ENCODE data around the gene NIPSNAP2.

NIPSNAP2 gene

GRCh38 chr7:55963584-55964168, 709 bp upstream of the NIPSNAP2 start:
- H3K9ac ChIP-seq (ENCODE audit: low read length) = no peak overlapping the region

GRCh38 chr7:55965100-55965470, 700 bp downstream of the NIPSNAP2 start:
- H3K4me3 ChIP-seq (ENCODE audit: low read length) = peak overlapping the region; percentile 90
- peaks cover 12% of the 10 kb centered on the region for H3K4me1 ChIP-seq (ENCODE audit: control insufficient read depth, insufficient read depth, low read length)
- no peaks in the 10 kb centered on the region for H3K36me3 ChIP-seq (ENCODE audit: control insufficient read depth, insufficient read depth, low read length)
- H3K27ac ChIP-seq (ENCODE audit: low read depth, low read length) = peak overlapping the region; percentile 91
- peak overlapping the region; percentile 97 for H3K9ac ChIP-seq (ENCODE audit: low read length)
- no peaks in the 10 kb centered on the region for H3K27me3 ChIP-seq (ENCODE audit: control insufficient read depth, insufficient read depth, low read length)

More at GRCh38 chr7:55963584-55964168, 709 bp upstream of the NIPSNAP2 start:
- peaks cover 12% of the 10 kb centered on the region for H3K4me1 ChIP-seq (ENCODE audit: control insufficient read depth, insufficient read depth, low read length)
- peak overlapping the region; percentile 65 for H3K4me3 ChIP-seq (ENCODE audit: low read length)
- H3K27ac ChIP-seq (ENCODE audit: low read depth, low read length) = peak overlapping the region; percentile 78
- H3K36me3 ChIP-seq (ENCODE audit: control insufficient read depth, insufficient read depth, low read length) = no peaks in the 10 kb centered on the region
- H3K27me3 ChIP-seq (ENCODE audit: control insufficient read depth, insufficient read depth, low read length) = no peaks in the 10 kb centered on the region

GRCh38 chr7:55965805-55966421, 1.5 kb downstream of the NIPSNAP2 start:
- peaks cover 12% of the 10 kb centered on the region for H3K4me1 ChIP-seq (ENCODE audit: control insufficient read depth, insufficient read depth, low read length)
- H3K27me3 ChIP-seq (ENCODE audit: control insufficient read depth, insufficient read depth, low read length) = no peaks in the 10 kb centered on the region
- no peak overlapping the region for H3K9ac ChIP-seq (ENCODE audit: low read length)
- no peaks in the 10 kb centered on the region for H3K36me3 ChIP-seq (ENCODE audit: control insufficient read depth, insufficient read depth, low read length)
- H3K27ac ChIP-seq (ENCODE audit: low read depth, low read length) = peak overlapping the region; percentile 18
- H3K4me3 ChIP-seq (ENCODE audit: low read length) = no peak overlapping the region

- Histone ChIP-seq H3K27me3 (ENCODE audit: control insufficient read depth, insufficient read depth, low read length) (no peaks in the 10 kb centered on the region), H3K4me1 (ENCODE audit: control insufficient read depth, insufficient read depth, low read length) (peaks cover 12% of the 10 kb centered on the region), H3K27ac (ENCODE audit: low read depth, low read length) (no peak overlapping the region), H3K4me3 (ENCODE audit: low read length) (no peak overlapping the region), H3K36me3 (ENCODE audit: control insufficient read depth, insufficient read depth, low read length) (no peaks in the 10 kb centered on the region), H3K9ac (ENCODE audit: low read length) (no peak overlapping the region)
Observed at GRCh38 chr7:55966851-55967250, 2.5 kb downstream of the NIPSNAP2 start.

- no peak overlapping the region for H3K9ac ChIP-seq (ENCODE audit: low read length)
- H3K27ac ChIP-seq (ENCODE audit: low read depth, low read length) = no peak overlapping the region
- no peaks in the 10 kb centered on the region for H3K36me3 ChIP-seq (ENCODE audit: control insufficient read depth, insufficient read depth, low read length)
- H3K4me3 ChIP-seq (ENCODE audit: low read length) = no peak overlapping the region
- H3K27me3 ChIP-seq (ENCODE audit: control insufficient read depth, insufficient read depth, low read length) = no peaks in the 10 kb centered on the region
- peaks cover 7% of the 10 kb centered on the region for H3K4me1 ChIP-seq (ENCODE audit: control insufficient read depth, insufficient read depth, low read length)
Observed at GRCh38 chr7:55969391-55969790, 5.0 kb downstream of the NIPSNAP2 start.

- no peaks in the 10 kb centered on the region for H3K36me3 ChIP-seq (ENCODE audit: control insufficient read depth, insufficient read depth, low read length)
- H3K27ac ChIP-seq (ENCODE audit: low read depth, low read length) = no peak overlapping the region
Observed at GRCh38 chr7:55970561-55970960, 6.2 kb downstream of the NIPSNAP2 start.

GRCh38 chr7:55970978-55971377, 6.6 kb downstream of the NIPSNAP2 start:
- H3K27ac ChIP-seq (ENCODE audit: low read depth, low read length) = no peak overlapping the region
- no peaks in the 10 kb centered on the region for H3K27me3 ChIP-seq (ENCODE audit: control insufficient read depth, insufficient read depth, low read length)
- no peak overlapping the region for H3K9ac ChIP-seq (ENCODE audit: low read length)
- H3K4me1 ChIP-seq (ENCODE audit: control insufficient read depth, insufficient read depth, low read length) = peaks cover 4% of the 10 kb centered on the region
- H3K36me3 ChIP-seq (ENCODE audit: control insufficient read depth, insufficient read depth, low read length) = no peaks in the 10 kb centered on the region
- H3K4me3 ChIP-seq (ENCODE audit: low read length) = no peak overlapping the region

More at GRCh38 chr7:55970561-55970960, 6.2 kb downstream of the NIPSNAP2 start:
- Histone ChIP-seq H3K4me3 (ENCODE audit: low read length) (no peak overlapping the region), H3K9ac (ENCODE audit: low read length) (no peak overlapping the region), H3K27me3 (ENCODE audit: control insufficient read depth, insufficient read depth, low read length) (no peaks in the 10 kb centered on the region), H3K4me1 (ENCODE audit: control insufficient read depth, insufficient read depth, low read length) (peaks cover 4% of the 10 kb centered on the region)

GRCh38 chr7:55973747-55974250, 9.4 kb downstream of the NIPSNAP2 start:
- H3K4me1 ChIP-seq (ENCODE audit: control insufficient read depth, insufficient read depth, low read length) = peaks cover 11% of the 10 kb centered on the region
- H3K36me3 ChIP-seq (ENCODE audit: control insufficient read depth, insufficient read depth, low read length) = peaks cover 2% of the 10 kb centered on the region
- H3K27me3 ChIP-seq (ENCODE audit: control insufficient read depth, insufficient read depth, low read length) = no peaks in the 10 kb centered on the region
- H3K27ac ChIP-seq (ENCODE audit: low read depth, low read length) = no peak overlapping the region
- no peak overlapping the region for H3K9ac ChIP-seq (ENCODE audit: low read length)
- H3K4me3 ChIP-seq (ENCODE audit: low read length) = no peak overlapping the region

- peaks cover 20% of the 10 kb centered on the region for H3K36me3 ChIP-seq (ENCODE audit: control insufficient read depth, insufficient read depth, low read length)
- H3K27ac ChIP-seq (ENCODE audit: low read depth, low read length) = no peak overlapping the region
- H3K27me3 ChIP-seq (ENCODE audit: control insufficient read depth, insufficient read depth, low read length) = no peaks in the 10 kb centered on the region
- H3K4me3 ChIP-seq (ENCODE audit: low read length) = no peak overlapping the region
- H3K4me1 ChIP-seq (ENCODE audit: control insufficient read depth, insufficient read depth, low read length) = peaks cover 11% of the 10 kb centered on the region
- H3K9ac ChIP-seq (ENCODE audit: low read length) = no peak overlapping the region
Observed at GRCh38 chr7:55975988-55976633, 11.7 kb downstream of the NIPSNAP2 start.

GRCh38 chr7:55977831-55978230, 13.4 kb downstream of the NIPSNAP2 start:
- H3K9ac ChIP-seq (ENCODE audit: low read length) = no peak overlapping the region
- H3K4me3 ChIP-seq (ENCODE audit: low read length) = no peak overlapping the region
- peaks cover 24% of the 10 kb centered on the region for H3K36me3 ChIP-seq (ENCODE audit: control insufficient read depth, insufficient read depth, low read length)
- no peaks in the 10 kb centered on the region for H3K27me3 ChIP-seq (ENCODE audit: control insufficient read depth, insufficient read depth, low read length)
- H3K27ac ChIP-seq (ENCODE audit: low read depth, low read length) = no peak overlapping the region
- H3K4me1 ChIP-seq (ENCODE audit: control insufficient read depth, insufficient read depth, low read length) = peaks cover 11% of the 10 kb centered on the region

GRCh38 chr7:55980266-55980665, 15.9 kb downstream of the NIPSNAP2 start:
- Histone ChIP-seq H3K4me1 (ENCODE audit: control insufficient read depth, insufficient read depth, low read length) (peaks cover 11% of the 10 kb centered on the region), H3K4me3 (ENCODE audit: low read length) (no peak overlapping the region), H3K27me3 (ENCODE audit: control insufficient read depth, insufficient read depth, low read length) (no peaks in the 10 kb centered on the region), H3K27ac (ENCODE audit: low read depth, low read length) (no peak overlapping the region), H3K9ac (ENCODE audit: low read length) (no peak overlapping the region), H3K36me3 (ENCODE audit: control insufficient read depth, insufficient read depth, low read length) (peaks cover 30% of the 10 kb centered on the region)

GRCh38 chr7:55983537-55983936, 19.2 kb downstream of the NIPSNAP2 start:
- Histone ChIP-seq H3K9ac (ENCODE audit: low read length) (no peak overlapping the region), H3K27me3 (ENCODE audit: control insufficient read depth, insufficient read depth, low read length) (no peaks in the 10 kb centered on the region), H3K36me3 (ENCODE audit: control insufficient read depth, insufficient read depth, low read length) (peaks cover 28% of the 10 kb centered on the region), H3K4me1 (ENCODE audit: control insufficient read depth, insufficient read depth, low read length) (no peaks in the 10 kb centered on the region), H3K27ac (ENCODE audit: low read depth, low read length) (no peak overlapping the region), H3K4me3 (ENCODE audit: low read length) (no peak overlapping the region)
